Cardiac muscle cell (in vitro differentiated cells and primary cell): Measurements from ENCODE around the gene TGFB1. TPM values are rescaled to one million over a fixed set of nuclear protein-coding genes. Genes with fewer than 3 reads are reported as not detected.
A peak's percentile ranks its signal among the peaks of the same experiment; 100 is the strongest.
"Not testable (repeated sequence)": the region's sequence is repeated elsewhere in the genome, so short reads cannot be mapped to it uniquely, and the experiment has no call there.

Source experiments
- DNase-seq, 2 donors: peaks; one replicate each; pipeline versions ENCODE4 v3.0.0 to v3.0.0-alpha.2; 2010 to 2017; ENCODE audit warnings: low read depth in 1 of 2, low spot score in 1 of 2
- H3K27ac ChIP-seq: fragments of 200-600 bp; sonication (generic); 2 replicates; pipeline ENCODE4 v1.5.1; 2016
- H3K27me3 ChIP-seq: fragments of 200-600 bp; sonication (generic); 2 replicates; pipeline ENCODE4 v1.6.0; 2016; ENCODE audit warnings: control low read depth
- H3K36me3 ChIP-seq: fragments of 200-600 bp; sonication (generic); 2 replicates; pipeline ENCODE4 v1.5.1; 2016; ENCODE audit warnings: control low read depth
- H3K4me1 ChIP-seq: fragments of 200-600 bp; sonication (generic); 2 replicates; pipeline ENCODE4 v1.8.1; 2017; ENCODE audit warnings: low read depth, mild to moderate bottlenecking, mixed run types
- H3K4me3 ChIP-seq: fragments of 200-600 bp; sonication (generic); 2 replicates; pipeline ENCODE4 v1.5.1; 2016; ENCODE audit warnings: mild to moderate bottlenecking
- H3K9me3 ChIP-seq: fragments of 200-600 bp; sonication (generic); 2 replicates; pipeline ENCODE4 v1.5.1; 2017; ENCODE audit warnings: low read depth, mild to moderate bottlenecking, control low read depth
- CTCF ChIP-seq: IDR thresholded peaks from 2 replicates; pipeline ENCODE4 v1.5.1; 2012; ENCODE audit warnings: low read depth, mild to moderate bottlenecking, low read length
- polyA plus RNA-seq: library from polyadenylated mRNA; unstranded; fragments of >200 nt; fragmentation: Nextera tagmentation; extraction: Ambion mirVana; gene quantifications from 2 replicates; pipeline ENCODE4 v1.2.1, GENCODE V29; 2016
- total RNA-seq: library from RNA; depleted of rRNA; stranded (reverse); fragments of >200 nt; gene quantifications from 2 replicates; pipeline ENCODE4 v1.2.3, GENCODE V29; 2016

Gene TGFB1
- total and polyA plus RNA-seq, 2 experiments from 2014 or later: 32.6 to 34.8 TPM

- peak overlapping the region; percentile 68 for H3K4me3 ChIP-seq
- no peaks in the 10 kb centered on the region for H3K27me3 ChIP-seq
- no peaks in the 10 kb centered on the region for H3K36me3 ChIP-seq
- no peak overlapping the region for H3K27ac ChIP-seq
- no peak for TF ChIP-seq CTCF
- peak in 1 of 2 donors; percentile 28 for DNase-seq
- H3K9me3 ChIP-seq: no peaks in the 10 kb centered on the region
- H3K4me1 ChIP-seq: no peaks in the 10 kb centered on the region
Measured at GRCh38 chr19:41350735-41351338, 2.9 kb downstream of the TGFB1 start.

- H3K36me3 ChIP-seq, DNase-seq, H3K4me1 ChIP-seq, H3K27ac ChIP-seq, H3K9me3 ChIP-seq, H3K27me3 ChIP-seq, H3K4me3 ChIP-seq: not testable (repeated sequence)
Measured at GRCh38 chr19:41346916-41347315, 6.8 kb downstream of the TGFB1 start.

GRCh38 chr19:41344162-41344561 lies 9.6 kb downstream of the TGFB1 start:
- no peak overlapping the region for H3K27ac ChIP-seq
- no peak for TF ChIP-seq CTCF
- H3K4me3 ChIP-seq: no peak overlapping the region
- H3K4me1 ChIP-seq: no peaks in the 10 kb centered on the region
- no peaks in the 10 kb centered on the region for H3K27me3 ChIP-seq
- no peak for DNase-seq
- H3K36me3 ChIP-seq: no peaks in the 10 kb centered on the region
- no peaks in the 10 kb centered on the region for H3K9me3 ChIP-seq

- H3K27me3 ChIP-seq: no peaks in the 10 kb centered on the region
- no peaks in the 10 kb centered on the region for H3K9me3 ChIP-seq
- no peak for DNase-seq
- no peak for TF ChIP-seq CTCF
- no peaks in the 10 kb centered on the region for H3K4me1 ChIP-seq
- H3K27ac ChIP-seq: no peak overlapping the region
- H3K36me3 ChIP-seq: no peaks in the 10 kb centered on the region
- no peak overlapping the region for H3K4me3 ChIP-seq
Measured at GRCh38 chr19:41341669-41342490, 11.8 kb downstream of the TGFB1 start.

GRCh38 chr19:41339936-41340335 lies 13.8 kb downstream of the TGFB1 start:
- Histone ChIP-seq H3K27ac (no peak overlapping the region), H3K4me1 (no peaks in the 10 kb centered on the region), H3K36me3 (no peaks in the 10 kb centered on the region), H3K9me3 (no peaks in the 10 kb centered on the region), H3K27me3 (no peaks in the 10 kb centered on the region), H3K4me3 (no peak overlapping the region)
- DNase-seq: peak in 1 of 2 donors; percentile 52
- TF ChIP-seq CTCF: no peak

- H3K4me3 ChIP-seq: no peak overlapping the region
- no peaks in the 10 kb centered on the region for H3K36me3 ChIP-seq
- no peak for TF ChIP-seq CTCF
- DNase-seq: no peak
- no peaks in the 10 kb centered on the region for H3K27me3 ChIP-seq
- no peaks in the 10 kb centered on the region for H3K4me1 ChIP-seq
- no peaks in the 10 kb centered on the region for H3K9me3 ChIP-seq
- no peak overlapping the region for H3K27ac ChIP-seq
Measured at GRCh38 chr19:41335467-41335866, 18.3 kb downstream of the TGFB1 start.
